Measurements from ENCODE around the gene FYB2.

FYB2 gene

DNA sequence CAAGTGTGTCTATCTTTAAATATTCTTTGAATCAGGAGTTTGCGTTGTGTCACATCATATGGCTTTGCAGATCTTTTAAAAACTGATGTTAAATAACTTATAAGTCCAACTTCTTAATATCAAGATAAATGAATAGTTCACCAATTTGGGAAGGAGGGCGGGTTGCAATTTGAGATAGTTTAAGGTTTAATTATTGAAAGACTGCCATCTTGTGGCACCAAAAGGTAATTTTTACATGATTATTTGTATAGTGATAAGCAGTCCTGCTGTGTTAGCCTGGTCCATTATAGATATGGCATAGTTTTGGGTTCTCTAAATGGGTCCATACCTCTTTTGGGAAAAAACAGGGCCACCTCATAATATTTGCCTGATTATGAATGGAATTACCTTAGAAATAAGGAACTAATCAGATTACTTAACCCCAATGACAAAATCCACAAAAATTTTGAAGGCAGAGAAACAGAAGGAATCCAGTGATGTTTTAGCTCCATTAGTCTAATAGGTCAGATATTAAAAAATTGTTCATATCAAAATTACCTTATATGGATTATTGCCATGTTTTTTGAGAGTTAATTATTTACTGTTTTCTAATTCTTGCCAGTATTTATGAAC, 109.8 kb downstream of the FYB2 start:
- peak; percentile 24 for DNase-seq

DNA sequence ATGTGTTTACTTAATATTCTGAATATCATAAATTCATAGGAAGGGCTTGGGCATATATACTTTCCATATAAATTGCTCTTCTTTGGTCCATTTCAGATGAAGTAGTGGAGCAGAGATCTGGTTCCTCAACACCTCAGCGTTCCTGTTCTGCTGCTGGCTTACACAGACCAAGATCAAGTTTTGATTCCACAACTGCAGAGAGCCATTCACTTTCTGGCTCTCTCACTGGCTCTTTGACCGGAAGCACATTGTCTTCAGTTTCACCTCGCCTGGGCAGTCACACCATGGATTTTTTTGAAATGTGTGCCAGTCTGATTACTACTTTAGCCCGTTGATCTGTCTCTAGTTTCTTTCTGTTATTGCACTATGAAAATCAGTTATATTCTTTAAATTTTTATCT, 111.8 kb downstream of the FYB2 start:
- no peak for DNase-seq

DNA sequence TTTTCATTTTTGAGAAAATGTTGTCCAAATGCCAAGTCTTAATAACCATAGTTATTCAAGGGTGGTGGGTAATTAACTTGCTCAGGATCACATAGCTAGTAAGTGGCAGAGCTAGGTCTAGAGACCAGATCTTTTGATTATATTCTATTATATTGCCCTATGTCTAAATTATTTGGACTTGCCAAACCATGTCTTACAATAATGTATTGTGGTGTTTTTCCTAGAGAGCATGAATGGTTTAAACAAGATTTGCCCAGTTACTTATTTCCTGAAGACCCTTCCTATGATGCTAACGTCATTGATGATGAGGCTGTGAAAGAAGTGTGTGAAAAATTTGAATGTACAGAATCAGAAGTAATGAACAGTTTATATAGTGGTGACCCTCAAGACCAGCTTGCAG, 115.5 kb downstream of the FYB2 start:
- no peak for DNase-seq

DNA sequence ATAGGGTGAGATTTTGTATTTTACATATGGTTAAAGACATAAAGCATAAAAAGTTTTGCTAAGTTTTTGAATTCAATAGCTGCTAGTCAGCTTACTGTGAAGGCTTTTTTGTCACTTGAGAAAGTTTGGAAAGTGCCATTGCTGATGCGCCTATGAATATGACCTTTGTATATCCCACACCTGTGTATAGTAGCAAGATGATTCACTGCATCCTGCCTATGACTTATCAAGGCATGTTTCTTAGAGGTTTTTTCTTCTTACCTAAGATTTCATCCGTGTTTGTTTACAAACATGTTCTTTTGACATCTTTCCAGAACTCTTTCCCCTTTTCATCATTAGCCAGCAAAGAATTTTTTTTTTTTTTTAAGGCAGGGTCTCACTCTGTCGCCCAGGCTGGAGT, 122.5 kb downstream of the FYB2 start:
- DNase-seq, result no peak

DNA sequence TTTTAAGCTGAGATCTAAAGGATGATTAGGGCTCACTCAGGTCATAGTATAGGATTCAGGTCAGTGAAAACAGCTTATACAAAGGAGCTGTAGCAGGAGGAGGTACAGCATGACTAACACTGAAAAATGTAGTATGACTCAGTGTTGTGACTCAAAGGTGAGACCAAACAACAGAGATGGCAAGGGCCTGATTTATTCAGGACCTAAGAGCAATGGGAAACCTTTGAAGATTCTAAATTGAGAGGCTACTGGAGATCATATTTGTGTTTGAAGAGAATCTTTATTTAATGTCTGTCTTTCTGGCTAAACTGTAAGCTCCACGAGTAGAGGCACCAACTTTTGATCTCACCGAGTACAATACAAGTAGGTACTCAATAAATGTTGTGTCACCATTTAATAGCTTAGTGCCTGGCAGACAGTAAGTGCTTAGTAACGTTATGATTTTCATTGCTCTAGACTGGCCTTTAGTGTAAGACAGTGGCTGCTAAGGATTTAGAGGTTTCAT, 130.6 kb downstream of the FYB2 start:
- DNase-seq, result no peak

DNA sequence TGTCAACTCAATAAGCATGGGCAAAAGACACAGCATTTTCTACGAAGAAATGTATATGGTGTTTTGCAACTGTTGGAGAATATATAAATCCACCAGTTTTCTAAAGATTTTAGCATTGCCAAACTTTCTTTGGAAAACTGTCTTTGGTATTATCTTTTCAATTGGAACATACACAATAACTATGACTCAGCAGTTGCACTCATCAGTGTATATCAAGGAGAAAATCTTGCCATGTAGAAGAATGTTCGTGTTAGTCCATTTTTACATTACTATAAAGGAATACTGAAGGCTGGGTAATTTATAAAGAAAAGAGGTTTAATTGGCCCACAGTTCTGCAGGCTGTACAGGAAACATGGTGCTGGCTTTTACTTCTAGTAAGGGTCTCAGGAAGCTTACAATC, 133.0 kb downstream of the FYB2 start:
- DNase-seq, result no peak

- DNase-seq, result no peak
These were observed 135.6 kb downstream of the FYB2 start for GRCh38 chr1:56683569-56683968.

DNA sequence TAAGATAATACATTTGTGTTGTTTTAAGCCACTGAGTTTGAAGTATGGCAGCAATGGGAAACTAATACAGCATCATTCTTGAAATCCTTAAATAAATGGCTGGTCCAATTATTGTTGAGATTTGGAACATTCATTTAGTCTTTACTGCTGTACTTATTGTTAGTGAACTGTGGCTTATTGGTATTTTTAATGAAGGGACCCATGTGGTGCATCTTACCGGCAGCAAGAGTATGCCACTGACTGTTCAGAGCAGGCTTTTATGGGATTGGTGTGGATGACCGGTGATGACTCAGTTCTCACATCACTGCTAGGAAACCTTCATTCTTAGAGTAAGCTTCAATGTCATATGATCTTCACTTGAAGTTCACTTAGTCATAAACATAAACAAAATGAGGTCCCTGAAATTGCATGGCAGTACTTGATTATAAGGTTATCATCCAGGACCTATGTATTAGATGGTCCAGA, 142.6 kb downstream of the FYB2 start:
- DNase-seq, result no peak

- no peak for DNase-seq
These were observed 143.4 kb downstream of the FYB2 start for GRCh38 chr1:56675763-56676162.

- DNase-seq, result no peak
These were observed 146.6 kb downstream of the FYB2 start for GRCh38 chr1:56672579-56672978.

DNA sequence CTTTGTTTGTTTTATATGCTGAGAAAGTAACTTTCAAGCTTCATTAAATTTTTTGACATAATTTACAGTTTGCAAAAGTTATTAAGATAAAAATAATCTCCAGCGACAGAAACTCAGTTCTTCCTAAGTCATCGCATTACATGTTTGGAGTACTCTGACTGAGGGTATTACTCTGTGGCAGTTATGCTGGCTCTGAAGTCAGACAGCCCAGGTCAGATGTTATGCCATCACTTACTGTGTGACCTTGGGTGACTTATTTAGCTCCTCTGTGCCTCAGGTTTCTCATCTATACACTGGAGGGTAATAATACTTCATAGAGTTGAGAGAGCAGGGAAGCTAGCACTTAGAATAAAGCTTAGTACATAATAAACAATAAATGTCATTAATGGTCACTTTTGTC, 147.7 kb downstream of the FYB2 start:
- DNase-seq, result no peak

DNA sequence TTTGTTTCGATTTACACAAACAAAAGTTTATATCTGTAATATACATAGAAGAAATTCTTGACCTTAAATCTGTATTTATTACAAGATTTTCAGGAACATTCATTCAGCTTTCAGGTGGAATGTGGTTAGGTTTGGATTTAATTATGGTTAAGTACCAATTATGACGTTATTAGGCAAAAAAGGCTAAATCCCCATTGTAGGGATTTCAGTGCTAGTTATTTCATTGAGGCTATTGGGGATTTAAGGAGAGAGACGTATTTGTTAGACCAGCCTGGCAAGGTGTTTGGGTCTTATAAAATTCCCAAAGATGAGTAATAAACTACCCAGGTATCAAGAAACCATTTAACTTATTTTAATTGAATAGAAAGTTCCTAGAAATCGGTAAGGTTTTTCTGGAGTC, 148.1 kb downstream of the FYB2 start:
- DNase-seq, result no peak

- no peak for DNase-seq
These were observed 148.9 kb downstream of the FYB2 start for GRCh38 chr1:56670350-56670749.

Measured in CD4-positive, alpha-beta T cell treated with Interleukin-12 subunit alpha and Interleukin-12 subunit beta, for 1 hour (primary cell).